HG03095 (cell line): ENCODE data around the gene PTPN11.
"Not testable (repeated sequence)": the region's sequence is repeated elsewhere in the genome, so short reads cannot be mapped to it uniquely, and the experiment has no call there.

Experiments
- ATAC-seq: cut with Tn5 transposase; IDR thresholded peaks from one replicate; pipeline ENCODE4 v1.9.1; 2021; ENCODE audit warnings: moderate library complexity; ENCODE audit not compliant: unreplicated experiment

PTPN11 gene

GRCh38 chr12:112447106-112447505 is 28.4 kb downstream of the PTPN11 start:
- no peak for ATAC-seq

GRCh38 chr12:112448165-112448564 is 29.4 kb downstream of the PTPN11 start:
- ATAC-seq, result not testable (repeated sequence)

GRCh38 chr12:112450725-112451124 is 32.0 kb downstream of the PTPN11 start:
- no peak for ATAC-seq

- ATAC-seq, result no peak
These were observed 37.3 kb downstream of the PTPN11 start for GRCh38 chr12:112456029-112456428.

- ATAC-seq, result not testable (repeated sequence)
These were observed 38.4 kb downstream of the PTPN11 start for GRCh38 chr12:112457142-112457541.

- no peak for ATAC-seq
These were observed 39.6 kb downstream of the PTPN11 start for GRCh38 chr12:112458330-112458729.

- no peak for ATAC-seq
These were observed 40.0 kb downstream of the PTPN11 start for GRCh38 chr12:112458751-112459150.

- no peak for ATAC-seq
These were observed 44.7 kb downstream of the PTPN11 start for GRCh38 chr12:112463478-112463877.

- ATAC-seq, result no peak
These were observed 45.9 kb downstream of the PTPN11 start for GRCh38 chr12:112464605-112465004.

- ATAC-seq, result no peak
These were observed 47.3 kb downstream of the PTPN11 start for GRCh38 chr12:112466011-112466422.

- ATAC-seq, result no peak
These were observed 48.1 kb downstream of the PTPN11 start for GRCh38 chr12:112466835-112467234.

GRCh38 chr12:112468046-112468445 is 49.3 kb downstream of the PTPN11 start:
- no peak for ATAC-seq

- ATAC-seq, result no peak
These were observed 54.3 kb downstream of the PTPN11 start for GRCh38 chr12:112473056-112473455.

- ATAC-seq, result no peak
These were observed 60.7 kb downstream of the PTPN11 start for GRCh38 chr12:112479413-112479812.

- no peak for ATAC-seq
These were observed 62.2 kb downstream of the PTPN11 start for GRCh38 chr12:112480931-112481330.

GRCh38 chr12:112482733-112483132 is 64.0 kb downstream of the PTPN11 start:
- no peak for ATAC-seq

GRCh38 chr12:112486361-112486760 is 67.6 kb downstream of the PTPN11 start:
- no peak for ATAC-seq

- ATAC-seq, result no peak
These were observed 69.6 kb downstream of the PTPN11 start for GRCh38 chr12:112488257-112488876.

- no peak for ATAC-seq
These were observed 70.7 kb downstream of the PTPN11 start for GRCh38 chr12:112489456-112489855.

GRCh38 chr12:112496496-112496895 is 77.7 kb downstream of the PTPN11 start:
- ATAC-seq, result no peak

- ATAC-seq, result no peak
These were observed 79.8 kb downstream of the PTPN11 start for GRCh38 chr12:112498580-112498979.

- no peak for ATAC-seq
These were observed 84.8 kb downstream of the PTPN11 start for GRCh38 chr12:112503512-112503911.

- no peak for ATAC-seq
These were observed 87.9 kb downstream of the PTPN11 start for GRCh38 chr12:112506513-112507166.
